Activated effector memory CD4-positive, alpha-beta T cell treated with Interleukin-2 at 50 U/mL for 16 hours (primary cell): Measurements from ENCODE around the gene FAM124B.

ENCODE experiments used
- DNase-seq: peaks from one replicate; pipeline ENCODE4 v3.0.0-alpha.2; 2020

FAM124B gene

GRCh38 chr2:224333726-224334482 is 68.0 kb downstream of the FAM124B start:
- no peak for DNase-seq

- DNase-seq = no peak
These were observed 70.2 kb downstream of the FAM124B start for GRCh38 chr2:224331698-224332097.

GRCh38 chr2:224328798-224329197 is 73.1 kb downstream of the FAM124B start:
- no peak for DNase-seq
